ENCODE measurements around the gene ORAI3. TPM values are rescaled to one million over a fixed set of nuclear protein-coding genes. Genes with fewer than 3 reads are reported as not detected.
A peak's percentile ranks its signal among the peaks of the same experiment; 100 is the strongest.

ORAI3 gene
- total RNA-seq (2021; fragmentation: NEBNext Ultra II Directional; extraction: Animal tissue kit (Norgen Biotek cat#: 25700)) = 10 to 100 TPM; 15.2 to 26.2 (median 18.4) TPM
- long read RNA-seq, transcript ORAI3-201 (2 exons, 2,206 nt) = major isoform, 7 of 16 reads
- long read RNA-seq, partial matches to known transcripts = 0 of 16 reads
- long read RNA-seq, other reads (novel, unspliced or antisense) = 7 of 16 reads

- Mint-ChIP-seq H3K4me1 (ENCODE audit: low read depth) (peaks cover 13% of the 10 kb centered on the region), H3K27ac (peak within 1 kb of the TSS; percentile 92), H3K36me3 (ENCODE audit: low read depth) (peaks cover 7% of the 10 kb centered on the region; the same call in 1 of the 2 replicates), H3K27me3 (ENCODE audit: insufficient read depth) (peaks cover 5% of the 10 kb centered on the region), H3K4me3 (peak within 1 kb of the TSS; percentile 92), H3K9me3 (no peaks in the 10 kb centered on the region)
- DNase-seq = peak; percentile 62
- no peak for TF ChIP-seq CTCF (IDR thresholded peaks at IDR 0.05)
Observed at GRCh38 chr16:30948667-30949649, at the start of gene ORAI3. TSS of gene ORAI3 (plus strand) at chr16:30949068. CDS start at chr16:30949290, 222 bp downstream.

GRCh38 chr16:30899794-30900193 is 49.1 kb upstream of the ORAI3 start:
- H3K9me3 Mint-ChIP-seq = no peaks in the 10 kb centered on the region
- H3K36me3 Mint-ChIP-seq (ENCODE audit: low read depth) = peaks cover 14% of the 10 kb centered on the region
- no peak overlapping the region for H3K4me3 Mint-ChIP-seq
- no peak for DNase-seq
- peaks cover 42% of the 10 kb centered on the region for H3K4me1 Mint-ChIP-seq (ENCODE audit: low read depth)
- no peak for TF ChIP-seq CTCF (IDR thresholded peaks at IDR 0.05)
- no peak overlapping the region for H3K27ac Mint-ChIP-seq
- H3K27me3 Mint-ChIP-seq (ENCODE audit: insufficient read depth) = peaks cover 4% of the 10 kb centered on the region

GRCh38 chr16:30900588-30900987 is 48.3 kb upstream of the ORAI3 start:
- H3K9me3 Mint-ChIP-seq = no peaks in the 10 kb centered on the region
- no peak for TF ChIP-seq CTCF (IDR thresholded peaks at IDR 0.05)
- peaks cover 14% of the 10 kb centered on the region for H3K36me3 Mint-ChIP-seq (ENCODE audit: low read depth)
- no peak for DNase-seq
- peaks cover 34% of the 10 kb centered on the region for H3K4me1 Mint-ChIP-seq (ENCODE audit: low read depth)
- H3K27me3 Mint-ChIP-seq (ENCODE audit: insufficient read depth) = peaks cover 3% of the 10 kb centered on the region
- no peak overlapping the region for H3K27ac Mint-ChIP-seq
- no peak overlapping the region for H3K4me3 Mint-ChIP-seq

- no peaks in the 10 kb centered on the region for H3K9me3 Mint-ChIP-seq
Observed at GRCh38 chr16:30901201-30902028, 47.5 kb upstream of the ORAI3 start.

More at GRCh38 chr16:30901201-30902028, 47.5 kb upstream of the ORAI3 start:
- peaks cover 26% of the 10 kb centered on the region for H3K4me1 Mint-ChIP-seq (ENCODE audit: low read depth)
- DNase-seq = no peak
- peak overlapping the region; percentile 24; the same call in 1 of the 2 replicates for H3K27ac Mint-ChIP-seq
- H3K27me3 Mint-ChIP-seq (ENCODE audit: insufficient read depth) = peaks cover 2% of the 10 kb centered on the region
- no peak for TF ChIP-seq CTCF (IDR thresholded peaks at IDR 0.05)
- peak overlapping the region; percentile 56 for H3K4me3 Mint-ChIP-seq
- peaks cover 14% of the 10 kb centered on the region for H3K36me3 Mint-ChIP-seq (ENCODE audit: low read depth)

All from HFFc6 (cell line).